DOHH2 (cell line): Measurements from ENCODE around the gene IL1RAP.

Experiments
- H3F3A ChIP-seq: fragments of 200-600 bp; sonication (generic), shearing (Covaris generic); 2 replicates; pipeline ENCODE4 v1.6.0; 2016; ENCODE audit warnings: antibody characterized with exemption, mild to moderate bottlenecking; ENCODE audit not compliant: control insufficient read depth, insufficient read depth
- H3K27ac ChIP-seq: fragments of 200-600 bp; sonication (generic); 2 replicates; pipeline ENCODE4 v1.5.1; 2014; ENCODE audit warnings: low read depth, mild to moderate bottlenecking, low read length, moderate library complexity
- H3K27me3 ChIP-seq: fragments of 200-600 bp; sonication (generic); 2 replicates; pipeline ENCODE4 v1.6.1; 2014; ENCODE audit warnings: mild to moderate bottlenecking, low read length, mixed read lengths; ENCODE audit not compliant: control insufficient read depth
- H3K36me3 ChIP-seq: fragments of 200-600 bp; sonication (generic); 2 replicates; pipeline ENCODE4 v1.6.1; 2014; ENCODE audit warnings: mild to moderate bottlenecking, low read length, moderate library complexity, mixed read lengths; ENCODE audit not compliant: control insufficient read depth
- H3K4me1 ChIP-seq: fragments of 200-600 bp; sonication (generic); 2 replicates; pipeline ENCODE4 v1.6.1; 2014; ENCODE audit warnings: mild to moderate bottlenecking, low read length, mixed read lengths; ENCODE audit not compliant: control insufficient read depth
- H3K4me2 ChIP-seq: fragments of 200-600 bp; sonication (generic); 2 replicates; pipeline ENCODE4 v1.6.0; 2014; ENCODE audit warnings: mild to moderate bottlenecking, low read length, moderate library complexity
- H3K4me3 ChIP-seq: fragments of 200-600 bp; sonication (generic); 2 replicates; pipeline ENCODE4 v1.5.1; 2014; ENCODE audit warnings: mild to moderate bottlenecking, low read length, mixed read lengths
- H3K79me2 ChIP-seq: fragments of 200-600 bp; sonication (generic); 2 replicates; pipeline ENCODE4 v1.6.1; 2014; ENCODE audit warnings: mild to moderate bottlenecking, low read length, mixed read lengths; ENCODE audit not compliant: control insufficient read depth
- H3K9me2 ChIP-seq: fragments of 200-600 bp; sonication (generic); replicated peaks from 2 replicates; pipeline ENCODE4 v1.6.1; 2014; ENCODE audit warnings: mild to moderate bottlenecking, low read length, mixed read lengths; ENCODE audit not compliant: control insufficient read depth
- H3K9me3 ChIP-seq: fragments of 200-600 bp; sonication (generic); 2 replicates; pipeline ENCODE4 v1.6.1; 2014; ENCODE audit warnings: antibody characterized with exemption, low read length, mixed read lengths; ENCODE audit not compliant: control insufficient read depth, insufficient read depth
- H4K20me1 ChIP-seq: fragments of 200-600 bp; sonication (generic); 2 replicates; pipeline ENCODE4 v1.6.0; 2014; ENCODE audit warnings: low read depth, mild to moderate bottlenecking, antibody characterized with exemption, low read length, moderate library complexity; ENCODE audit not compliant: control insufficient read depth, insufficient read depth
- EZH2phosphoT487 ChIP-seq: fragments of 200-600 bp; sonication (generic); IDR thresholded peaks from 2 replicates; pipeline ENCODE4 v1.6.1; 2017; ENCODE audit warnings: borderline replicate concordance, mild to moderate bottlenecking, antibody characterized with exemption, low read length, moderate library complexity, mixed read lengths
- TF ChIP-seq, protein P1 (sequence below): fragments of 200-600 bp; sonication (generic); IDR thresholded peaks from one replicate; pipeline ENCODE4 v1.5.1; 2014; ENCODE audit warnings: antibody characterized with exemption, mild to moderate bottlenecking, low read depth, low read length; ENCODE audit not compliant: poor library complexity, severe bottlenecking

Gene IL1RAP

GRCh38 chr3:190506271-190506670, 7.6 kb upstream of the IL1RAP start:
- no peaks in the 10 kb centered on the region for H3K9me2 ChIP-seq
- H3K79me2 ChIP-seq: no peaks in the 10 kb centered on the region
- TF ChIP-seq EZH2phosphoT487: no peak
- TF ChIP-seq, protein P1, sequence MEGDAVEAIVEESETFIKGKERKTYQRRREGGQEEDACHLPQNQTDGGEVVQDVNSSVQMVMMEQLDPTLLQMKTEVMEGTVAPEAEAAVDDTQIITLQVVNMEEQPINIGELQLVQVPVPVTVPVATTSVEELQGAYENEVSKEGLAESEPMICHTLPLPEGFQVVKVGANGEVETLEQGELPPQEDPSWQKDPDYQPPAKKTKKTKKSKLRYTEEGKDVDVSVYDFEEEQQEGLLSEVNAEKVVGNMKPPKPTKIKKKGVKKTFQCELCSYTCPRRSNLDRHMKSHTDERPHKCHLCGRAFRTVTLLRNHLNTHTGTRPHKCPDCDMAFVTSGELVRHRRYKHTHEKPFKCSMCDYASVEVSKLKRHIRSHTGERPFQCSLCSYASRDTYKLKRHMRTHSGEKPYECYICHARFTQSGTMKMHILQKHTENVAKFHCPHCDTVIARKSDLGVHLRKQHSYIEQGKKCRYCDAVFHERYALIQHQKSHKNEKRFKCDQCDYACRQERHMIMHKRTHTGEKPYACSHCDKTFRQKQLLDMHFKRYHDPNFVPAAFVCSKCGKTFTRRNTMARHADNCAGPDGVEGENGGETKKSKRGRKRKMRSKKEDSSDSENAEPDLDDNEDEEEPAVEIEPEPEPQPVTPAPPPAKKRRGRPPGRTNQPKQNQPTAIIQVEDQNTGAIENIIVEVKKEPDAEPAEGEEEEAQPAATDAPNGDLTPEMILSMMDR: no peak
- no peaks in the 10 kb centered on the region for H3K36me3 ChIP-seq
- no peaks in the 10 kb centered on the region for H4K20me1 ChIP-seq
- no peaks in the 10 kb centered on the region for H3F3A ChIP-seq
- H3K4me3 ChIP-seq: no peak overlapping the region
- H3K4me2 ChIP-seq: no peak overlapping the region
- H3K4me1 ChIP-seq: no peaks in the 10 kb centered on the region
- no peak overlapping the region for H3K27ac ChIP-seq
- H3K27me3 ChIP-seq: no peaks in the 10 kb centered on the region
- no peaks in the 10 kb centered on the region for H3K9me3 ChIP-seq

- H3K4me1 ChIP-seq: peaks cover 16% of the 10 kb centered on the region
- H4K20me1 ChIP-seq: no peaks in the 10 kb centered on the region
- no peaks in the 10 kb centered on the region for H3K79me2 ChIP-seq
- peaks cover 5% of the 10 kb centered on the region for H3K27me3 ChIP-seq
- H3F3A ChIP-seq: no peaks in the 10 kb centered on the region
- no peak overlapping the region for H3K27ac ChIP-seq
- H3K4me3 ChIP-seq: peak overlapping the region; percentile 89
- no peaks in the 10 kb centered on the region for H3K9me3 ChIP-seq
- no peak for TF ChIP-seq EZH2phosphoT487
- TF ChIP-seq, protein P1: no peak
- H3K36me3 ChIP-seq: no peaks in the 10 kb centered on the region
- H3K4me2 ChIP-seq: peak overlapping the region; percentile 85
- H3K9me2 ChIP-seq: no peaks in the 10 kb centered on the region
These were observed 1.2 kb upstream of the IL1RAP start for GRCh38 chr3:190512666-190513065.

DNA sequence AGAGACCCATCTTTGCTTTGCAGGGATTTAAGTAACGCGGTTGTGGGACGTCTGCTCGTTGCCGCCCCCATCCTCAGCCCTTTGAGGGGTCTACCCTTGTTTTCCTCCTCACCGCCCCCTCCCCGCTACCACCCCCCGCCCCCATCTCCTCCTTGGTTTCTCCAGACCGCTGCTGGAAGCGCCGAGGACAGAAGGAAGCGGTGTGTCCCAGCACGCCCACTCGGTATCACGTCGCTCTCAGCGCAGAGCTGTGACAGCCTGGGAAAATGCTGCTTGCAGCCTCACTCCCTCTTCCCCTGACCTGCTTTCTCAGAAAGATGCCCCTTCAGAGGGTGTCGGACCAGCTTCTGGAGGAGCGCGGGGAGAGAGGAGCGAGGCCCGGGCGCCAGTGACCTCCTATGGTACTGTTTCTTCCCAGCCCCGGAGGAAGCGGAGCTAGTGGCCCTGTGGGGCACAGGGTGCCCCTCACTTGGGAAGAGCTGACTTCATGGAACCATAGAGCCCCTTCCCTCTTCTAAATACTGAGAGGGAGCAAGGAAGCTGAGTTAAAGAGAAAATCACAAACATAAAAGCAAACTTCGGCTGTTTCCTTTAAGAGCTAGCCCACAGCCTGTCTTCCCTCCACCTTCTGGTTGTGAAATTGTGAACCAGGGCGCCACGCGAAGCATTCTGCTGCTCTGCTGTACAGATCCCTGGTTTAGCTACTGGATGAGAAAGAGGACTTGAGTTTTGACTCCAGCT, 698 bp downstream of the IL1RAP start:
- Histone ChIP-seq H3K4me2 (peak overlapping the region; percentile 85), H3K4me3 (peak overlapping the region; percentile 89), H3K36me3 (no peaks in the 10 kb centered on the region), H3K27me3 (peaks cover 5% of the 10 kb centered on the region), H3K79me2 (no peaks in the 10 kb centered on the region), H3K9me2 (no peaks in the 10 kb centered on the region), H3K9me3 (no peaks in the 10 kb centered on the region), H3K4me1 (peaks cover 16% of the 10 kb centered on the region), H4K20me1 (no peaks in the 10 kb centered on the region), H3K27ac (no peak overlapping the region), H3F3A (no peaks in the 10 kb centered on the region)
- no peak for TF ChIP-seq EZH2phosphoT487
- TF ChIP-seq, protein P1: no peak

DNA sequence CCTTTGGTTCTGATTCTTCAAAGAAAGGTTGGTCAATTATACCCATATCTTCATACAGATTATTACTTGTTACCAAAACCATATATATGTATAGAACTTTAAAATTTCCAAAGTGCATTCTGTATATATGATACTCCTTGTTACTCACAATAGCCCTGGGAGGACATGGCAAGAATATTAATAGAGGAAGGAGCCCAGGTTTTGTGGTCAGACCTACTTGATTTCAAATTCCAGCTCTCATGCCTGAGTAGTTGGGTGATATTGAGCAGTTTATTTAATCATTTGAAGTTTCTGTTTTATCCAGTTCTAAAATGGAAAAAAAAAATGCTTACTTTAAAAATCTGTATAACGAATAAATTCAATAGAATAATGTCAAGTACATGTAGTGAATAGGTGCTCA, 2.5 kb downstream of the IL1RAP start:
- H3K4me2 ChIP-seq: no peak overlapping the region
- H4K20me1 ChIP-seq: no peaks in the 10 kb centered on the region
- no peaks in the 10 kb centered on the region for H3K9me3 ChIP-seq
- H3K4me1 ChIP-seq: peaks cover 16% of the 10 kb centered on the region
- no peaks in the 10 kb centered on the region for H3K9me2 ChIP-seq
- no peak overlapping the region for H3K27ac ChIP-seq
- no peak for TF ChIP-seq EZH2phosphoT487
- TF ChIP-seq, protein P1: no peak
- H3K27me3 ChIP-seq: peaks cover 5% of the 10 kb centered on the region
- H3K4me3 ChIP-seq: no peak overlapping the region
- no peaks in the 10 kb centered on the region for H3K36me3 ChIP-seq
- H3K79me2 ChIP-seq: no peaks in the 10 kb centered on the region
- H3F3A ChIP-seq: no peaks in the 10 kb centered on the region
